HG03025 (cell line): ENCODE data around the gene NBPF3.
"Not testable (repeated sequence)": the region's sequence is repeated elsewhere in the genome, so short reads cannot be mapped to it uniquely, and the experiment has no call there.

ENCODE experiments used
- ATAC-seq: cut with Tn5 transposase; IDR thresholded peaks from one replicate; pipeline ENCODE4 v1.9.1; 2021; ENCODE audit warnings: mild to moderate bottlenecking, moderate library complexity; ENCODE audit not compliant: unreplicated experiment, low FRiP score

Gene NBPF3

GRCh38 chr1:21517660-21518480 lies 77.9 kb downstream of the NBPF3 start:
- no peak for ATAC-seq

GRCh38 chr1:21518774-21519455 lies 79.0 kb downstream of the NBPF3 start:
- no peak for ATAC-seq

GRCh38 chr1:21519486-21520070 lies 79.6 kb downstream of the NBPF3 start:
- ATAC-seq: not testable (repeated sequence)

GRCh38 chr1:21520899-21521716 lies 81.2 kb downstream of the NBPF3 start:
- no peak for ATAC-seq

GRCh38 chr1:21521717-21522060 lies 81.8 kb downstream of the NBPF3 start:
- no peak for ATAC-seq

- no peak for ATAC-seq
These were observed 82.6 kb downstream of the NBPF3 start for GRCh38 chr1:21522525-21523038.

- ATAC-seq: no peak
These were observed 83.4 kb downstream of the NBPF3 start for GRCh38 chr1:21523297-21523813.

- ATAC-seq: no peak
These were observed 84.3 kb downstream of the NBPF3 start for GRCh38 chr1:21524220-21524619.

- no peak for ATAC-seq
These were observed 84.9 kb downstream of the NBPF3 start for GRCh38 chr1:21524686-21525339.

- ATAC-seq: no peak
These were observed 85.4 kb downstream of the NBPF3 start for GRCh38 chr1:21525340-21525717.

GRCh38 chr1:21526441-21526840 lies 86.5 kb downstream of the NBPF3 start:
- no peak for ATAC-seq

GRCh38 chr1:21530368-21531016 lies 90.6 kb downstream of the NBPF3 start:
- no peak for ATAC-seq

GRCh38 chr1:21531241-21531640 lies 91.3 kb downstream of the NBPF3 start:
- ATAC-seq: no peak

GRCh38 chr1:21532496-21532895 lies 92.6 kb downstream of the NBPF3 start:
- ATAC-seq: no peak

- ATAC-seq: no peak
These were observed 93.1 kb downstream of the NBPF3 start for GRCh38 chr1:21532992-21533534.

GRCh38 chr1:21534146-21534545 lies 94.2 kb downstream of the NBPF3 start:
- ATAC-seq: no peak
